GM10266 (cell line): ENCODE data around the gene HSF2BP.
"Not testable (repeated sequence)": the region's sequence is repeated elsewhere in the genome, so short reads cannot be mapped to it uniquely, and the experiment has no call there.

Experiments used
- DNase-seq: peaks from one replicate; pipeline ENCODE4 v3.0.0; 2012; ENCODE audit errors: extremely low spot score
- TF ChIP-seq, protein P1 (sequence below): IDR thresholded peaks from 2 replicates; pipeline ENCODE4 v1.5.1; 2012; ENCODE audit warnings: mild to moderate bottlenecking, low read depth; ENCODE audit not compliant: control insufficient read depth, insufficient read depth; ENCODE audit errors: missing control alignments

Gene HSF2BP

DNA sequence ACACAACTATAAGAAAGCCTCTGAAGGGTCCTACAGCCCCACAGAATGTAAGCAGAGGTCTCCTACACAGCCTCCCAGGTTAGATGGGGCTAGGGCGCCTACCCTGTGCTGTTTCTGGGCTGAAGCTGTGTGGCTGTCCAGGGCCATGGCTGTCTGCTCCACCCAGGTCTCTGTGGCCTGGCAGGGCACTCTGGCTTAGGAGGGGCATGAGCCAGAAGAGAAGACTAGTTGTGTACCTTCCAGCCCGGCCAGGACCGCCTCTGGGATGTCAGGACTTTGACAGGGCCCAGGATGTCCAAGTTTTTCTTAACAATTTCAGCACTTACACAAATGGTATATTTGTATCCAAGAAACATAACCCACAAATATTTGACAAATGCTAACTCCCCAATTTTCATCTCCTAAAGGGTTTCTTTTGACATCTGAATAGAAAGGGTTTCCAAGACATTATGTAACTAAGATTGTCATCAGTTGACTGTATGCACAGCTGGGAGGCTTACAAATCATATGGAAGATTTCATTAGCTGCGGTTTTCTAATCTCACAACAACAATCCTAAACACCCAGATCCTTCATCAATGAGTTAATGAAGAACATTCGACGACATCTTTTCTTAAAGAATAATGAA, 80.5 kb downstream of the HSF2BP start:
- no peak for DNase-seq
- TF ChIP-seq, protein P1, sequence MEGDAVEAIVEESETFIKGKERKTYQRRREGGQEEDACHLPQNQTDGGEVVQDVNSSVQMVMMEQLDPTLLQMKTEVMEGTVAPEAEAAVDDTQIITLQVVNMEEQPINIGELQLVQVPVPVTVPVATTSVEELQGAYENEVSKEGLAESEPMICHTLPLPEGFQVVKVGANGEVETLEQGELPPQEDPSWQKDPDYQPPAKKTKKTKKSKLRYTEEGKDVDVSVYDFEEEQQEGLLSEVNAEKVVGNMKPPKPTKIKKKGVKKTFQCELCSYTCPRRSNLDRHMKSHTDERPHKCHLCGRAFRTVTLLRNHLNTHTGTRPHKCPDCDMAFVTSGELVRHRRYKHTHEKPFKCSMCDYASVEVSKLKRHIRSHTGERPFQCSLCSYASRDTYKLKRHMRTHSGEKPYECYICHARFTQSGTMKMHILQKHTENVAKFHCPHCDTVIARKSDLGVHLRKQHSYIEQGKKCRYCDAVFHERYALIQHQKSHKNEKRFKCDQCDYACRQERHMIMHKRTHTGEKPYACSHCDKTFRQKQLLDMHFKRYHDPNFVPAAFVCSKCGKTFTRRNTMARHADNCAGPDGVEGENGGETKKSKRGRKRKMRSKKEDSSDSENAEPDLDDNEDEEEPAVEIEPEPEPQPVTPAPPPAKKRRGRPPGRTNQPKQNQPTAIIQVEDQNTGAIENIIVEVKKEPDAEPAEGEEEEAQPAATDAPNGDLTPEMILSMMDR: no peak

GRCh38 chr21:43575473-43575844, 83.8 kb downstream of the HSF2BP start:
- TF ChIP-seq, protein P1: no peak

GRCh38 chr21:43574741-43575472, 84.4 kb downstream of the HSF2BP start:
- DNase-seq: no peak
- TF ChIP-seq, protein P1: no peak

More at GRCh38 chr21:43575473-43575844, 83.8 kb downstream of the HSF2BP start:
- no peak for DNase-seq

DNA sequence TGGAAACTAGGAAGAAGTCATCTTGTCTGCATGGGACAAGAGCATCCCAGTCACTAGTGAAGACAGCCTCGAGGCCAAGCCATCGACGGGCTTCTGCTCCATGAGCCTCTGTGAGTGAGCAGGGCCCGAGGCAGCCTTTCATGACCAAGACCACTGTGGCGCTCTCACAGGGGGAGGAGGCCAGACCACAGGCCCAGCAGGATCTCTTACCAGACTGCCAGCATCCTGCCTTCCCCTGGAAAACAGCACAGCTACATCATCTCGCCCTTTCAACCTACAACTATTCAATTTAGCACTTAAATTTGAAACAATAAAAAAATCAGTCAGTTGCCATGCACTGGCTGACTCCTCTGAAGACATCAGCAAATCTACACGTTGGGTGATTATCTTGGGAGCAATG, 85.4 kb downstream of the HSF2BP start:
- DNase-seq: no peak
- TF ChIP-seq, protein P1: no peak

- no peak for DNase-seq
- TF ChIP-seq, protein P1: no peak
Measured at GRCh38 chr21:43572446-43572845, 86.8 kb downstream of the HSF2BP start.

- DNase-seq: no peak
- TF ChIP-seq, protein P1: no peak
Measured at GRCh38 chr21:43571976-43572375, 87.3 kb downstream of the HSF2BP start.

DNA sequence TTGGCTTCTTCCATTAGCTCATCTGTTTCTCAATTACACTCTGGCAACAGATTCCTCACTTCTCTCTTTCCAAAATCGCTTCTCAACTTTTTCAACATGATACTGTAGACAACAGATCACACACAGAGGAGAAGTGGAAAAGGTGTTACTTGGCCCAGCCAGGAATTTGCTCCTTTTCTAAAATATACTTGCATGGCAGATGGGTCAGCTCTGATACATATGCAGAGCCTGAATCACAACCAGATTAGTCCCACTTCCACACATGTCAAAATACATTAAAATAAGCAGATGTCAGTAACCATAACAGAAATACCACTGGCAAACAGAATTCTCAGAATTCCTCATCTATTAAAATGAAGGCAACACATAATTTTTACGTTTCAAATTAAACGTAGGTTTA, 89.1 kb downstream of the HSF2BP start:
- not testable (repeated sequence) for DNase-seq

DNA sequence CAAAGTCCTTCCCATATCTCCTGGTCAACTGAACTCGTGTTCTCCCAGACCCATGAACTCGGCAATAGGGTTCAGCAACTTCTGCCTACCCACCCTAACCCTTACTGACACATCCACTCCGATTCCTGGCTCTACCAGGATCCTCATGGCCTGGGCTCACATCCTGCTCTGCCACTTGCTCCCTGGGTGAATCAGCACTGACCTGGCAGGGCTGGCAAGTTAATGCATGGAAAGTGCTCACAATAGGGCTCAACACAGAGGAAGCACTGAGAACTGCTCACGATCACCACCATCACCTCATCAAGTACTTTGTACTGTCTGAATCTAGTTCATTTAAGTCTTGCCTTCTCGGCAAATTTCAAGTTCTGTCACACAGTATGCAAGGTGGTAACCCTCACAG, 96.8 kb downstream of the HSF2BP start:
- not testable (repeated sequence) for DNase-seq

DNA sequence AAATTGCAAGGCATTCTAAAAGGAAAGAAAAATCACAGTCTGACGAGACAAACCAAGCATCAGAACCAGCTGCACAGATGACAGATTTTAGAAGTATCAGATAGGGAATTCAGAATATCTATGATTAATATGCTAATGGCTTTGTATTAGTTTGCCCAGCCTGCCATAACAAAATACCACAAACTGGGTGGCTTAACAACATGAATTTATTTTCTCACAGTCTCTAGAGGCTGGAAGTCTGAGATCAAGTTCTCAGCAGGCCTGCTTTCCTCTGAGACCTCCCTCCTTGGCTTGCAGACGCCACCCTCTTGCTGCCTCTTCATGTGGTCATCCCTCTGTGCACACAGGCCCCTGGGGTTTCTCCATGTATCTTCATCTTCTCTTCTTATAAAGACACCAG, 118.7 kb downstream of the HSF2BP start:
- DNase-seq: not testable (repeated sequence)

- not testable (repeated sequence) for DNase-seq
Measured at GRCh38 chr21:43522495-43523131, 136.7 kb downstream of the HSF2BP start.

DNA sequence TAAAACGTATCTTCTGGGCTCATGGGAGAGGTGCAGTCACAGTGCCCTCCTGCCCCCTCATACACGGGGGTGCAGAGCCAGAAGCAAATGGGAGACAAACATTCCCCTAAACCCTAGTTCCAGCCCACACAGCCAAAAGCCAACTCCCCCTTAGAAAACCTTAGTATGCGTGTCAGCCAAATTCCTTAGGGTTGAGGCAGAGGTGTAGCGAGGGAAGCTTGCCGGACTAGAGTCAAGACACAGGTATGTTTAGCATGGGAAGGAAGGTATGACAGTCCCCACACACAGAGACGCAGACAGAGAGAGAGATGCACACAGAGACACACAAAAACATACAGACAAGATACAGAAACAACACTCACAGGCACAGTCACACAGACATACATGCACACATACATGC, 141.6 kb downstream of the HSF2BP start:
- not testable (repeated sequence) for DNase-seq
